ENCODE results near the gene POU2AF2.
"Not testable (repeated sequence)": the region's sequence is repeated elsewhere in the genome, so short reads cannot be mapped to it uniquely, and the experiment has no call there.

POU2AF2 gene

GRCh38 chr11:111245425-111245824 lies at the start of gene POU2AF2:
POU2AF2 (plus strand) TSS chr11:111245725; CDS start chr11:111245854, 129 bp downstream.
- no peak for DNase-seq (ENCODE audit: low read depth in 3 of 3)

- DNase-seq (ENCODE audit: low read depth in 3 of 3), result no peak
Observed at GRCh38 chr11:111200010-111200534, 45.5 kb upstream of the POU2AF2 start.

- no peak for DNase-seq (ENCODE audit: low read depth in 3 of 3)
Observed at GRCh38 chr11:111204211-111204610, 41.3 kb upstream of the POU2AF2 start.

GRCh38 chr11:111205632-111206385 lies 39.7 kb upstream of the POU2AF2 start:
- DNase-seq (ENCODE audit: low read depth in 3 of 3), result no peak

GRCh38 chr11:111206472-111206871 lies 39.1 kb upstream of the POU2AF2 start:
- DNase-seq (ENCODE audit: low read depth in 3 of 3), result no peak

GRCh38 chr11:111207213-111207612 lies 38.3 kb upstream of the POU2AF2 start:
- no peak for DNase-seq (ENCODE audit: low read depth in 3 of 3)

GRCh38 chr11:111209543-111210355 lies 35.8 kb upstream of the POU2AF2 start:
- no peak for DNase-seq (ENCODE audit: low read depth in 3 of 3)

- no peak for DNase-seq (ENCODE audit: low read depth in 3 of 3)
Observed at GRCh38 chr11:111213256-111213655, 32.3 kb upstream of the POU2AF2 start.

GRCh38 chr11:111220721-111221120 lies 24.8 kb upstream of the POU2AF2 start:
- DNase-seq (ENCODE audit: low read depth in 3 of 3), result no peak

GRCh38 chr11:111221208-111221607 lies 24.3 kb upstream of the POU2AF2 start:
- no peak for DNase-seq (ENCODE audit: low read depth in 3 of 3)

- DNase-seq (ENCODE audit: low read depth in 3 of 3), result not testable (repeated sequence)
Observed at GRCh38 chr11:111221936-111222335, 23.6 kb upstream of the POU2AF2 start.

GRCh38 chr11:111222821-111223455 lies 22.6 kb upstream of the POU2AF2 start:
- DNase-seq (ENCODE audit: low read depth in 3 of 3), result not testable (repeated sequence)

- no peak for DNase-seq (ENCODE audit: low read depth in 3 of 3)
Observed at GRCh38 chr11:111225881-111226280, 19.6 kb upstream of the POU2AF2 start.

- no peak for DNase-seq (ENCODE audit: low read depth in 3 of 3)
Observed at GRCh38 chr11:111229604-111230003, 15.9 kb upstream of the POU2AF2 start.

GRCh38 chr11:111230122-111230465 lies 15.4 kb upstream of the POU2AF2 start:
- DNase-seq (ENCODE audit: low read depth in 3 of 3), result no peak

GRCh38 chr11:111231836-111232235 lies 13.7 kb upstream of the POU2AF2 start:
- DNase-seq (ENCODE audit: low read depth in 3 of 3), result no peak

- no peak for DNase-seq (ENCODE audit: low read depth in 3 of 3)
Observed at GRCh38 chr11:111236383-111236782, 9.1 kb upstream of the POU2AF2 start.

- no peak for DNase-seq (ENCODE audit: low read depth in 3 of 3)
Observed at GRCh38 chr11:111237926-111238325, 7.6 kb upstream of the POU2AF2 start.

GRCh38 chr11:111246956-111247355 lies 1.4 kb downstream of the POU2AF2 start:
- no peak for DNase-seq (ENCODE audit: low read depth in 3 of 3)

GRCh38 chr11:111250936-111251335 lies 5.4 kb downstream of the POU2AF2 start:
- DNase-seq (ENCODE audit: low read depth in 3 of 3), result no peak

GRCh38 chr11:111253131-111253530 lies 7.6 kb downstream of the POU2AF2 start:
- no peak for DNase-seq (ENCODE audit: low read depth in 3 of 3)

- DNase-seq (ENCODE audit: low read depth in 3 of 3), result no peak
Observed at GRCh38 chr11:111253630-111254029, 8.1 kb downstream of the POU2AF2 start.

Data from stimulated activated CD4-positive, alpha-beta T cell treated with anti-CD3 and anti-CD28 coated beads, TNF-alpha, amount 100 ng/mL, for 4 hours (primary cell).